Stimulated activated CD8-positive, alpha-beta memory T cell treated with anti-CD3 and anti-CD28 coated beads, Interleukin-4, amount 100 ng/mL, for 24 hours (primary cell): ENCODE data around the gene FFAR3.
A peak's percentile ranks its signal among the peaks of the same experiment; 100 is the strongest.

ENCODE experiments used
- DNase-seq: peaks from one replicate; pipeline ENCODE4 v3.0.0-alpha.2; 2020; ENCODE audit warnings: low read depth

FFAR3 gene

DNA sequence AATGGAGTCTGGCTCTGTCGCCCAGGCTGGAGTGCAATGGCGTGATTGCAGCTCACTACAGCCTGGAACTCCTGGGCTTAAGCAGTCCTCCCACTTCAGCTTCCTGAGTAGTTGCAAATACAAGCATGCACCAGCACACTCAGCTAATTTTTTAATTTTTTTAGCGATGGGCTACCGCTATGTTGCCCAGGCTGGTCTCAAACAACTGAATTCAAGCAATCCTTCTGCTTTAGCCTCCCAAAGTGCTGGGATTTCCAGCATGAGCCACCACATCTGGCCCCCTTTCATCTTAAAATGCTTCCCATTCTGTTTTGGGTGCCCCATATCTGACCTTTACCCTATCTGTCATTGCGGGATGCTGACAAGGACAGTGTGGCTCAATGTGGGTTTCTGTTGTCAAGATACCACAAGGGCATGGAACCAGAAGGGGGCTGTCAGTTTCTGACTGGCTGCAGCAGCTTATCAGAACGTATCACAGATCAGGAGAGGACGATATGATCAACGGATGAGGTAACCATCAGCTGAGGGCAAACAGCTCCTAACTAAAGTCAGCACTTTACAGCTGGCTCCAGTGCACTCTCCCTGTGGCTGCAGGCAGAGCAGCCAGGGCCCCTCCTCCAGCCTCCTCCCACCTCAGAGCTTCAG, 45.0 kb downstream of the FFAR3 start:
- no peak for DNase-seq

GRCh38 chr19:35404879-35405622, 46.8 kb downstream of the FFAR3 start:
- peak; percentile 10 for DNase-seq

DNA sequence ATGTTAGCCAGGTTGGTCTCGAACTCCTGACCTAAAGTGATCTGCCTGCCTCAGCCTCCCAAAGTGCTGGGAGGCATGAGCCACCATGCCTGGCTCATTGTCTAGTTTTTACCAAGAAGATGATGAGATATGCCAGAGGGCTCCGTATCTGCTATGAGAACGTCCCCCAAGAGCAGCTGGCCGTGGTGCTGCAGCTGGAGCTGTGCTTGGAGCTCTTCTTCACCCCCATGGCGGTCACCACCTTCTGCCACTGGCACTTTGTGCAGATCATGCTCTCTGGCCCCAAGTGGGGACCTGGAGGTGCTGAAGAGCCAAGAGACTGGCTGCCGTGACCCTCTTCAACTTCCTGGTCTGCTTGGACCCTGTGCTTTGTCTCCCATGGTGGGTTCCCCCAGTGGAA, 49.4 kb downstream of the FFAR3 start:
- no peak for DNase-seq

GRCh38 chr19:35408284-35409171, 50.3 kb downstream of the FFAR3 start:
- DNase-seq: no peak

- no peak for DNase-seq
Measured at GRCh38 chr19:35409191-35409590, 50.9 kb downstream of the FFAR3 start.
